SK-N-SH treated with all-trans-retinoic acid at 6 μM for 48 hours (cell line): ENCODE results near the gene RHOT2.

Experiments
- ATAC-seq: fragments of 200-7000 bp; cut with Tn5 transposase; 3 replicates; pipeline ENCODE4 v1.9.1; 2020; ENCODE audit warnings: mild to moderate bottlenecking, moderate library complexity
- ARNTL ChIP-seq: fragments of 450-650 bp; formaldehyde crosslinking; IDR thresholded peaks from 2 replicates; pipeline ENCODE4 v1.5.0; 2020; ENCODE audit warnings: low read depth, mild to moderate bottlenecking, moderate library complexity, borderline replicate concordance
- BACH2 ChIP-seq: fragments of 250-450 bp; sonication (Bioruptor Pico); IDR thresholded peaks from 2 replicates; pipeline ENCODE4 v1.9.0; 2021; ENCODE audit warnings: mild to moderate bottlenecking, borderline replicate concordance
- CREB5 ChIP-seq: fragments of 250-450 bp; sonication (Bioruptor Pico); IDR thresholded peaks from 2 replicates; pipeline ENCODE4 v1.5.1; 2020; ENCODE audit warnings: low read depth, mild to moderate bottlenecking, moderate library complexity
- CSDC2 ChIP-seq: fragments of 250-450 bp; sonication (Bioruptor Pico); IDR thresholded peaks from 2 replicates; pipeline ENCODE4 v1.5.0; 2020; ENCODE audit warnings: mild to moderate bottlenecking, moderate library complexity
- CSRNP3 ChIP-seq: fragments of 250-450 bp; sonication (Bioruptor Pico); IDR thresholded peaks from 2 replicates; pipeline ENCODE4 v1.5.1; 2021; ENCODE audit warnings: mild to moderate bottlenecking, moderate library complexity
- ESRRG ChIP-seq: fragments of 250-450 bp; sonication (Bioruptor Pico); IDR thresholded peaks from 2 replicates; pipeline ENCODE4 v1.6.1; 2021; ENCODE audit warnings: mild to moderate bottlenecking
- GLIS3 ChIP-seq: fragments of 250-450 bp; sonication (Bioruptor Pico); IDR thresholded peaks from 2 replicates; pipeline ENCODE4 v1.5.0; 2020; ENCODE audit warnings: mild to moderate bottlenecking, moderate library complexity
- ISL1 ChIP-seq: fragments of 250-450 bp; sonication (Bioruptor Pico); IDR thresholded peaks from 2 replicates; pipeline ENCODE4 v2.1.2; 2022; ENCODE audit warnings: mild to moderate bottlenecking, moderate library complexity
- OSR1 ChIP-seq: fragments of 250-450 bp; sonication (Bioruptor Pico); IDR thresholded peaks from 2 replicates; pipeline ENCODE4 v1.8.0; 2022; ENCODE audit warnings: moderate library complexity, mild to moderate bottlenecking, inconsistent platforms
- PATZ1 ChIP-seq: fragments of 250-450 bp; sonication (Bioruptor Pico); IDR thresholded peaks from 2 replicates; pipeline ENCODE4 v1.8.0; 2020; ENCODE audit warnings: mild to moderate bottlenecking, moderate library complexity, borderline replicate concordance
- PPARA ChIP-seq: fragments of 250-450 bp; sonication (Bioruptor Pico); IDR thresholded peaks from 2 replicates; pipeline ENCODE4 v1.5.0; 2020; ENCODE audit warnings: mild to moderate bottlenecking, borderline replicate concordance
- RARB ChIP-seq: fragments of 250-450 bp; sonication (Bioruptor Pico); IDR thresholded peaks from 2 replicates; pipeline ENCODE4 v1.8.0; 2021; ENCODE audit warnings: mild to moderate bottlenecking, moderate library complexity
- SNAI2 ChIP-seq: fragments of 250-450 bp; sonication (Bioruptor Pico); IDR thresholded peaks from 2 replicates; pipeline ENCODE4 v1.5.0; 2020; ENCODE audit warnings: mild to moderate bottlenecking, moderate library complexity
- TOX ChIP-seq: fragments of 250-450 bp; sonication (Bioruptor Pico); IDR thresholded peaks from 2 replicates; pipeline ENCODE4 v1.8.0; 2021; ENCODE audit warnings: mild to moderate bottlenecking, moderate library complexity, borderline replicate concordance
- TSHZ2 ChIP-seq: fragments of 250-450 bp; sonication (Bioruptor Pico); IDR thresholded peaks from 2 replicates; pipeline ENCODE4 v1.5.0; 2020; ENCODE audit warnings: mild to moderate bottlenecking, moderate library complexity
- ZC3H10 ChIP-seq: fragments of 250-450 bp; sonication (Bioruptor Pico); IDR thresholded peaks from 2 replicates; pipeline ENCODE4 v1.5.1; 2021; ENCODE audit warnings: mild to moderate bottlenecking, moderate library complexity
- ZFP30 ChIP-seq: fragments of 450-650 bp; formaldehyde crosslinking; IDR thresholded peaks from 2 replicates; pipeline ENCODE4 v1.5.0; 2022; ENCODE audit warnings: mild to moderate bottlenecking, moderate library complexity
- ZNF565 ChIP-seq: fragments of 450-650 bp; formaldehyde crosslinking; conservative IDR thresholded peaks from 2 replicates; pipeline ENCODE4 v1.5.0; 2020; ENCODE audit warnings: low read depth, mild to moderate bottlenecking, moderate library complexity
- ZNF70 ChIP-seq: fragments of 450-650 bp; formaldehyde crosslinking; IDR thresholded peaks from 2 replicates; pipeline ENCODE4 v1.5.0; 2020; ENCODE audit warnings: mild to moderate bottlenecking, moderate library complexity
- ZNF8 ChIP-seq: fragments of 450-650 bp; formaldehyde crosslinking; IDR thresholded peaks from 2 replicates; pipeline ENCODE4 v1.5.0; 2020; ENCODE audit warnings: mild to moderate bottlenecking, moderate library complexity

Gene RHOT2

GRCh38 chr16:669666-670065 is 1.7 kb downstream of the RHOT2 start:
- ATAC-seq, result no peak
- no peak for TF ChIP-seq CSDC2 (CRISPR knock-in tag)
- no peak for TF ChIP-seq ZC3H10
- TF ChIP-seq SNAI2 (CRISPR knock-in tag), result no peak
- no peak for TF ChIP-seq ZNF70 (CRISPR knock-in tag)
- no peak for TF ChIP-seq ISL1 (CRISPR knock-in tag)
- TF ChIP-seq ZFP30 (CRISPR knock-in tag), result no peak
- TF ChIP-seq OSR1 (CRISPR knock-in tag), result no peak
- no peak for TF ChIP-seq TOX
- TF ChIP-seq ZNF565 (CRISPR knock-in tag), result no peak
- TF ChIP-seq CREB5 (CRISPR knock-in tag), result no peak
- TF ChIP-seq CSRNP3 (CRISPR knock-in tag), result no peak

GRCh38 chr16:670485-671352 is 2.8 kb downstream of the RHOT2 start:
- ATAC-seq, result no peak
- TF ChIP-seq PATZ1 (CRISPR knock-in tag) (no peak), PPARA (CRISPR knock-in tag) (no peak), ZNF8 (no peak), ZNF70 (CRISPR knock-in tag) (no peak), ESRRG (CRISPR knock-in tag) (no peak), GLIS3 (CRISPR knock-in tag) (no peak), CSDC2 (CRISPR knock-in tag) (no peak), BACH2 (no peak)

- ATAC-seq, result no peak
- TF ChIP-seq ZNF565 (CRISPR knock-in tag) (no peak), CREB5 (CRISPR knock-in tag) (no peak), RARB (CRISPR knock-in tag) (no peak), BACH2 (no peak), ZC3H10 (no peak), ARNTL (CRISPR knock-in tag) (no peak), TOX (no peak), TSHZ2 (no peak), PATZ1 (CRISPR knock-in tag) (no peak), ZFP30 (CRISPR knock-in tag) (no peak), CSDC2 (CRISPR knock-in tag) (no peak), ZNF70 (CRISPR knock-in tag) (no peak), ISL1 (CRISPR knock-in tag) (no peak), GLIS3 (CRISPR knock-in tag) (no peak), ZNF8 (no peak), CSRNP3 (CRISPR knock-in tag) (no peak)
These were observed 3.6 kb downstream of the RHOT2 start for GRCh38 chr16:671353-672131.
